HCT116 (cell line): ENCODE data around the gene EIF4E. TPM values are rescaled to one million over a fixed set of nuclear protein-coding genes. Genes with fewer than 3 reads are reported as not detected.

Experiments used
- ATAC-seq: fragments of 200-7000 bp; cut with Tn5 transposase; 2 replicates; pipeline ENCODE4 v1.9.1; 2020; ENCODE audit warnings: mild to moderate bottlenecking, moderate library complexity
- BruUV-seq: library from RNA; stranded (reverse); fragments of 400-500 nt; replicated peaks from 2 replicates; lab custom pipeline; 2021; lab: Mats Ljungman, UMichigan
- CTCF ChIA-PET: fragments of 300-600 bp; sonication (Branson Sonifier 250); formaldehyde crosslinking; loops from one replicate; lab custom pipeline; 2021; ENCODE audit warnings: antibody characterized with exemption; lab: Charles Lee
- POLR2A ChIA-PET: fragments of 300-600, 350-600 bp; sonication (Branson Sonifier 250); formaldehyde crosslinking; loops from one replicate; lab custom pipeline; 2021; ENCODE audit warnings: antibody characterized with exemption; lab: Charles Lee
- RAD21 ChIA-PET, 2 experiments: fragments of 300-600 bp; sonication (Branson Sonifier 250); formaldehyde crosslinking; loops; one replicate each; lab custom pipeline; 2023; ENCODE audit warnings: low total read pairs in 2 of 2; ENCODE audit not compliant: uncharacterized antibody in 2 of 2, unreplicated experiment in 2 of 2, low non-redundant PET in 1 of 2; lab: Charles Lee
- DNase-seq: peaks from one replicate; pipeline ENCODE4 v3.0.0-alpha.2; 2010; ENCODE audit warnings: low read depth, low spot score
- H2AFZ ChIP-seq: fragments of 200-600 bp; shearing (Covaris generic), sonication (generic); 2 replicates; pipeline ENCODE4 v1.6.1; 2017; ENCODE audit warnings: low read depth, mixed run types, mixed read lengths, antibody characterized with exemption, low read length; ENCODE audit not compliant: poor library complexity, severe bottlenecking
- H3K27ac ChIP-seq: 2 replicates; pipeline ENCODE4 v1.5.1; 2012; ENCODE audit warnings: low read depth, low read length
- H3K27me3 ChIP-seq: fragments of 200-600 bp; sonication (generic); 2 replicates; pipeline ENCODE4 v1.6.1; 2016; ENCODE audit warnings: mixed run types, low read length, mixed read lengths; ENCODE audit not compliant: insufficient read depth
- H3K36me3 ChIP-seq, 2 experiments: fragments of 200-500 bp in 1 of 2; fragments of 200-600 bp in 1 of 2; sonication (Bioruptor generic) in 1 of 2; sonication (generic) in 1 of 2; 2 replicates each; pipeline versions ENCODE4 v1.5.1 to v1.6.1; 2014 to 2016; ENCODE audit warnings: low read length in 2 of 2, inconsistent platforms in 1 of 2, mixed read lengths in 1 of 2, mixed run types in 1 of 2; ENCODE audit not compliant: insufficient read depth in 2 of 2, control insufficient read depth in 1 of 2
- H3K4me1 ChIP-seq, 2 experiments: fragments of 200-600 bp in 1 of 2; sonication (generic) in 1 of 2; 2 replicates each; pipeline versions ENCODE4 v1.5.1 to v1.6.1; 2012 to 2017; ENCODE audit warnings: low read length in 2 of 2, inconsistent platforms in 1 of 2, mild to moderate bottlenecking in 1 of 2, mixed read lengths in 1 of 2, mixed run types in 1 of 2, moderate library complexity in 1 of 2; ENCODE audit not compliant: insufficient read depth in 2 of 2, control insufficient read depth in 1 of 2
- H3K4me2 ChIP-seq: fragments of 200-600 bp; sonication (generic); 2 replicates; pipeline ENCODE4 v1.6.1; 2017; ENCODE audit warnings: mixed run types, low read length, mixed read lengths
- H3K4me3 ChIP-seq, 2 experiments: fragments of 200-600 bp in 1 of 2; sonication (generic) in 1 of 2; replicated peaks in 1 of 2; 2 replicates each; pipeline ENCODE4 v1.5.1; 2011 to 2016; ENCODE audit warnings: low read length in 2 of 2, control low read depth in 1 of 2, low read depth in 1 of 2, mild to moderate bottlenecking in 1 of 2, mixed read lengths in 1 of 2, mixed run types in 1 of 2
- H3K79me2 ChIP-seq: fragments of 200-600 bp; sonication (generic); 2 replicates; pipeline ENCODE4 v1.6.1; 2017; ENCODE audit warnings: mild to moderate bottlenecking, mixed run types, low read length, moderate library complexity, mixed read lengths; ENCODE audit not compliant: insufficient read depth
- H3K9ac ChIP-seq: fragments of 200-600 bp; sonication (generic); 2 replicates; pipeline ENCODE4 v1.6.1; 2016; ENCODE audit warnings: low read length, mixed read lengths
- H3K9me2 ChIP-seq: fragments of 200-600 bp; sonication (generic), shearing (Covaris generic); 2 replicates; pipeline ENCODE4 v1.6.1; 2017; ENCODE audit warnings: mixed run types, mild to moderate bottlenecking, moderate library complexity; ENCODE audit not compliant: insufficient read depth
- H3K9me3 ChIP-seq, 2 experiments: fragments of 200-500 bp in 1 of 2; fragments of 200-600 bp in 1 of 2; sonication (Bioruptor generic) in 1 of 2; sonication (generic) in 1 of 2; 2 replicates each; pipeline ENCODE4 v1.6.1; 2014 to 2017; ENCODE audit warnings: low read length in 2 of 2, mixed read lengths in 2 of 2, inconsistent platforms in 1 of 2, low read depth in 1 of 2, mild to moderate bottlenecking in 1 of 2, mixed run types in 1 of 2, moderate library complexity in 1 of 2; ENCODE audit not compliant: control insufficient read depth in 1 of 2, insufficient read depth in 1 of 2
- H4K20me1 ChIP-seq: fragments of 200-600 bp; sonication (generic), shearing (Covaris generic); 2 replicates; pipeline ENCODE4 v1.6.1; 2017; ENCODE audit warnings: mixed run types, mild to moderate bottlenecking, moderate library complexity; ENCODE audit not compliant: insufficient read depth
- CEBPB ChIP-seq: IDR thresholded peaks from 2 replicates; pipeline ENCODE4 v1.6.1; 2012; ENCODE audit warnings: low read depth
- CTCF ChIP-seq, 3 experiments: fragments of 200-600 bp in 1 of 3; sonication (generic) in 1 of 3; IDR thresholded peaks in 2 of 3; conservative IDR thresholded peaks in 1 of 3; 2 replicates each; pipeline ENCODE4 v1.5.1; 2012 to 2017; ENCODE audit warnings: low read depth in 2 of 3, low read length in 2 of 3, antibody characterized with exemption in 1 of 3, borderline replicate concordance in 1 of 3, control low read depth in 1 of 3, mild to moderate bottlenecking in 1 of 3, mixed read lengths in 1 of 3, mixed run types in 1 of 3, moderate library complexity in 1 of 3; ENCODE audit not compliant: insufficient read depth in 1 of 3
- ELF1 ChIP-seq: IDR thresholded peaks from 2 replicates; pipeline ENCODE4 v1.6.1; 2012; ENCODE audit warnings: low read depth, borderline replicate concordance
- EZH2 ChIP-seq: fragments of 200-600 bp; sonication (generic); IDR thresholded peaks from 2 replicates; pipeline ENCODE4 v1.6.1; 2017; ENCODE audit warnings: antibody characterized with exemption, mixed run types
- FOSL1 ChIP-seq: IDR thresholded peaks from 2 replicates; pipeline ENCODE4 v1.6.1; 2012; ENCODE audit warnings: low read depth
- JUND ChIP-seq: IDR thresholded peaks from 2 replicates; pipeline ENCODE4 v1.6.1; 2012
- RAD21 ChIP-seq: IDR thresholded peaks from 2 replicates; pipeline ENCODE4 v1.6.1; 2012; ENCODE audit warnings: low read depth, mild to moderate bottlenecking
- REST ChIP-seq: IDR thresholded peaks from 2 replicates; pipeline ENCODE4 v1.6.1; 2012; ENCODE audit warnings: low read depth
- SP1 ChIP-seq: IDR thresholded peaks from 2 replicates; pipeline ENCODE4 v1.6.1; 2012; ENCODE audit warnings: low read depth
- SRF ChIP-seq: IDR thresholded peaks from 2 replicates; pipeline ENCODE4 v1.6.1; 2012; ENCODE audit warnings: low read depth
- TCF7L2 ChIP-seq: IDR thresholded peaks from 2 replicates; pipeline ENCODE4 v1.7.0; 2011; ENCODE audit warnings: borderline replicate concordance, inconsistent platforms; ENCODE audit not compliant: insufficient read depth, insufficient read length; ENCODE audit errors: extremely low read depth
- ZBTB33 ChIP-seq: IDR thresholded peaks from 2 replicates; pipeline ENCODE4 v1.6.1; 2011; ENCODE audit warnings: mild to moderate bottlenecking, low read length, moderate library complexity; ENCODE audit not compliant: insufficient replicate concordance; ENCODE audit errors: extremely low read depth
- ZNF274 ChIP-seq: fragments of 200-500 bp; sonication (Bioruptor generic); IDR thresholded peaks from 2 replicates; pipeline ENCODE4 v1.6.1; 2014; ENCODE audit warnings: mild to moderate bottlenecking, low read depth, low read length, inconsistent platforms
- intact Hi-C: fragments of 100-400 bp; cut with micrococcal nuclease; formaldehyde crosslinking; loops from 2 replicates; pipeline ENCODE4 v1.10.0; 2022
- total RNA-seq: library from RNA; stranded (reverse); gene quantifications from one replicate; pipeline ENCODE4 v1.2.1, GENCODE V29; 2021; ENCODE audit not compliant: unreplicated experiment

The EIF4E gene
- total RNA-seq, 1 experiment from 2014 or later: 148 TPM

GRCh38 chr4:98908182-98908581, 20.8 kb downstream of the EIF4E start:
- Histone ChIP-seq H3K4me1 (peaks cover 9 to 37% of the 10 kb centered on the region in 2 experiments; a peak in 3 of 4 replicates), H3K9me2 (no peaks in the 10 kb centered on the region), H4K20me1 (peaks cover 69% of the 10 kb centered on the region; the same call in 1 of the 2 replicates), H3K9me3 (no peaks in the 10 kb centered on the region), H3K4me2 (no peak overlapping the region), H3K79me2 (peaks cover 100% of the 10 kb centered on the region), H3K27me3 (no peaks in the 10 kb centered on the region), H3K9ac (no peak overlapping the region), H3K27ac (no peak overlapping the region), H3K4me3 (no peak overlapping the region), H3K36me3 (0 out of 4 replicates have a peak, but pooled peaks cover 0 to 7% of the 10 kb centered on the region in 2 experiments), H2AFZ (no peak overlapping the region)
- no peak for ATAC-seq
- no peak for DNase-seq
- TF ChIP-seq ZBTB33 (no peak), ZNF274 (no peak), RAD21 (no peak), CEBPB (no peak), CTCF (IDR thresholded peaks at IDR 0.05 in 2 of 3, conservative IDR thresholded peaks at IDR 0.05 in 1 of 3; ENCODE audit: borderline replicate concordance in 1 of 3, insufficient read depth in 1 of 3, low read depth in 2 of 3, low read length in 2 of 3) (no peak), EZH2 (no peak), SP1 (no peak), FOSL1 (no peak), REST (no peak), SRF (no peak), TCF7L2 (no peak), JUND (no peak), ELF1 (no peak)
- RAD21 ChIA-PET: no interaction called here
- intact Hi-C loops: no loop called here
- POLR2A ChIA-PET: no interaction called here
- CTCF ChIA-PET: no interaction called here
- BruUV-seq: no TSS peak
